Measurements from ENCODE around the gene MYO6.

Gene MYO6

GRCh38 chr6:75766387-75766786 lies 17.3 kb downstream of the MYO6 start:
- DNase-seq (ENCODE audit: low read depth) = no peak

GRCh38 chr6:75770844-75771243 lies 21.8 kb downstream of the MYO6 start:
- DNase-seq (ENCODE audit: low read depth) = no peak

- no peak for DNase-seq (ENCODE audit: low read depth)
Measured at GRCh38 chr6:75775219-75775618, 26.2 kb downstream of the MYO6 start.

DNA sequence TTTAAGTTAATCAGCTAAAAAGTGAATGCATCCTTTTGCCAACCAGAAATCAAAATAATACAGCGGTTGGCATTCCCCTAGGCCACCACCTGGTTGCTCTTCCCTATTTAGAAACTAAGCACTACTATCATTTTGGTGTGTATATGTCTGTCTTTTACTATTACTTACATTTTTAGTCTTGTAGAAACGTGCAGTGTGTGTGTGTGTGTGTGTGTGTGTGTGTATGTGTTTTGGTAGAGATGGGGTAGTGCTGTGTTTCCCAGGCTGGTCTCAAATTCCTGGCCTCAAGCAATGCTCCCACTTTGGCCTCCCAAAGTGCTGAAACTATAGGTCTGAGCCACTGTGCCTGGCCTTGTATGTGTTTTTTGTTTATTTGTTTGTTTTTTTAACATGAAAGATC lies 27.4 kb downstream of the MYO6 start:
- no peak for DNase-seq (ENCODE audit: low read depth)

GRCh38 chr6:75778757-75779156 lies 29.7 kb downstream of the MYO6 start:
- DNase-seq (ENCODE audit: low read depth) = no peak

DNA sequence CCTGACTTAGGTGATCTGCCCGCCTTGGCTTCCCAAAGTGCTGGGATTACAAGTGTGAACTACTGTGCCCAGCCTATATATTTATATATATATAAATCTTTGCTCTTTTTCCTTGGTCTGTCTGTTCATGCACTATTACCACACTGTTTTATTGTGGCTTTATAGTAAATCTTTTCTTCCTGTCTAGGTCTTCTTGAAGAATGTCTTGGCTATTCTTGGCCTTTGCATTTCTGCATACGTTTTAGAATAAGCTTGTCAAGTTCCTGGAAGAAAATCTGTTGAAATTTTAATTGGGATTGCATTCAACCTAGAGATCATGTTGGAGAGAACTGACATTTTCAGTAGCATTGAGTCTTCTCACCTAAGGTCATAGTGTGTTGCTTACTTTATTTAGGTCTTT lies 37.1 kb downstream of the MYO6 start:
- DNase-seq (ENCODE audit: low read depth) = no peak

DNA sequence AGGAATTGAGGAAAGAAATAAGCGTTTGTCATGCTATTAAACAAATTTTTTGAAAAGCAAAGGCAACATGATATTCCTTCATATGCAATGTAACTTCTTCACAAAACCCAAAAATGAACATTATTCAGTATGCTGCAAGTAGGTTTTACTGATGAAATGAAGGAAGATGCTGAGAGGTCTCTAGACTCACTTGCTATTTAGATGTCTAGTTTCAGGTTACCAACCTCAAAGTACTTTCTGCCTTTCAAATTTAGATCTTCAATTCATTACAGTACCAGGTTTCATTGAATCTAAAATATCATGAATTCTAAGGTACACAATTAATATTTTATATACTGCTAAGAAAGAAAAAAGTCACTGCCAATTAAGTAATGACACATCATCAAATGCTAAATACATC lies 39.9 kb downstream of the MYO6 start:
- DNase-seq (ENCODE audit: low read depth) = no peak

DNA sequence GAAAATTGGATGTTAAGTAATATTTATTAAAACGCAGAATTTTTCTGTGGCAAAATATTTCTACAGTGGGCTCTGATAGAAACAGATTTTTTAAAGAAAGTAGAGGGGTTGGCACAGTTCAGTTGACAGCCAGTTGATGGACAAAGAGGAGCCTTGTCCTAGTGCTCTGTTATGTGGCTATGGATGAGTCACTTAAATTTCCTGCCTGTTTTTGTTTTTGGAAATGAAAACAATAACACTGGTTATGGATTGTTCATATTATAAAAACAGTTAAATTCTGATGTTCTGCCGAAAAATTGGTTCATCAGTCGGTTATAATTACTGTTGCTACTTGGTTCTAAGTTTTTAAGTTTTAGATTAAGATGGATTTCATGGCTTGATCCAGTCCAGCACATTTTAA lies 42.8 kb downstream of the MYO6 start:
- no peak for DNase-seq (ENCODE audit: low read depth)

DNA sequence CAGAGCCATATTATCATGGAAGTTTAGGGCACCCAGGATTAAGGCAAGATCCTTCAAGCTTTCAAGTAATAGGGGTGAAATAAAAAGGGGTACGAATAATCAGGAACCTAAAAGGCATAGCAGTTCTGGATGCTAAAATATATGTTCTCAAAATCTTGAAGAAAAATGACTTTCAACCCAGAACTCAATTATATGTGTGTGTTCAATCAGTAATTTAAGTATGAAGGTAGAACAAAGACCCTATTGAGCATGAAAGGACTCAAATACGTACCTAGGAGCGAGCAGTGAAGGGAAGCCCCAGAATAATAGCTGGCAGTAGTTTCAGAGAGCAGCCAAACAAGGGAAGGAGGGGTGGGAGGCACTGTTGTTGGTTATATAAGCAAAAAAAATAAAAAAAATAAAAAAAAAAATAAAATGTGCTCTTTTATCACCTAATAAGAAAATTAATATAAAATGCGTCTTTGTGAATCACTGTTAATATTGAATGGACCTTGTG lies 45.4 kb downstream of the MYO6 start:
- DNase-seq (ENCODE audit: low read depth) = no peak

- no peak for DNase-seq (ENCODE audit: low read depth)
Measured at GRCh38 chr6:75794954-75795739, 46.1 kb downstream of the MYO6 start.

DNA sequence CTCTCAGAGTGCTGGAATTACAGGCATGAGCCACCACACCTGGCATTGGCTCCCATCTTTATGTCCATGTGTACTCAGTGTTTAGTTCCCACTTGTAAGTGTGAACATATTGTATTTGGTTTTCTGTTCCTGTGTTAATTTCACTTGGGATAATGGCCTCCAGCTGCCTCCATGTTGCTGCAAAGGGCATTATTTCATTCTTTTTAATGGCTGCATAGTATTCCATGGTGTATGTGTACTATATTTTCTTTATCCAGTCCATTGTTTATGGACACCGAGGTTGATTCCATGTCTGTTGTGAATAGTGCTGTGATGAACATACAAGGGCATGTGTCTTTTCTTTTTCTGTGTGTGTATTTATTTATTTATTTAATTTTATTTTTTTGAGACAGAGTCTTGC lies 47.7 kb downstream of the MYO6 start:
- no peak for DNase-seq (ENCODE audit: low read depth)

DNA sequence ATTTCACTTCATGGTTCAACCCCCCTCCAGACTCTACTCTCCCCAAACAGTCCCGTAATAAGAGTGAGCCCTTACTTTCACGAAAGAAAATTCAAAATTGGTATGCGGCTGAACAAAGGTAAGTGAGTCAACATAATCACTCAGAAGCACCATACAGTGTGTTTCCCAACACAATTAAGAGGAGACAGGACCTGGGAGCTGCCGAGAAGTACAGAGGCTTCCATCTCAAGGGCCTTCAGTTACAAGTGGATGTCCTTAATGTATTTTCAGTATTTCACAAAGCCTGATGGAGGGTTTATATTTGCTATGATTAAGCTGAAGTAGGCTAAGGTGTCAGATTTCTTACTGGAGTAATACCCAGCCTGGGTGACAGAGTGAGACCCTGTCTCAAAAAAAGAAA lies 51.1 kb downstream of the MYO6 start:
- no peak for DNase-seq (ENCODE audit: low read depth)

DNA sequence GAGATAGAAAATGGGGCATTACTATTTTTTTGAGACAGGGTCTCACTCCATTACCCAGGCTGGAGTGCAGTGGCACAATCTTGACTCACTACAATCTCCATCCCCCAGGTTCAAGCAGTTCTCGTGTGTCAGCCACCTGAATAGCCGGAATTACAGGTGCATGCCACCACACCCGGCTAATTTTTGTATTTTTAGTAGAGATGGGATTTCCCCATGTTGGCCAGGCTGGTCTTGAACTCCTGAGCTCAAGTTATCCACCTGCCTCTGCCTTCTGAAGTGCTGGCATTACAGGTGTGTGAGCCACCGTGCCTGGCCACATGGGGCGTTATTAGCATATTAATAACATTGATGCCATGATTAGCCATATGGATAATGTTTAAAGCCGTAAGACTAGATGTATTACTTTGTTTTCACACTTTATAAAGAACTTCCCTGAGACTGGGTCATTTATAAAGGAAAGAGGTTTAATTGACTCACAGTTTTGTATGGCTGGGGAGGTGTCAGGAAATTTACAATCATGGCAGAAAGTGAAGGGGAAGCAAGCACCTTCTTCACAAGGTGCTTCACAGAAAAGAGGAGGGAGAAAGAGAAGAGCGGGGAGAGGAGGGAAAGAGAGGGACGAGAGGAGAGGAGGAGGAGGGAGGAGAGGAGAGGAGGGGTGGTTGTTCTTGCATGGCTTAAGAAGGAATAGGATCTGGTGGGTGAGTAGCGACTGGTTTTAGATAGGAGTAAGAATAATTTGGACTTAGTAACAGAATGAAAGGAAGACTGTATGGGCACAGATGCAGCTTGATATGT lies 51.9 kb downstream of the MYO6 start:
- no peak for DNase-seq (ENCODE audit: low read depth)

DNA sequence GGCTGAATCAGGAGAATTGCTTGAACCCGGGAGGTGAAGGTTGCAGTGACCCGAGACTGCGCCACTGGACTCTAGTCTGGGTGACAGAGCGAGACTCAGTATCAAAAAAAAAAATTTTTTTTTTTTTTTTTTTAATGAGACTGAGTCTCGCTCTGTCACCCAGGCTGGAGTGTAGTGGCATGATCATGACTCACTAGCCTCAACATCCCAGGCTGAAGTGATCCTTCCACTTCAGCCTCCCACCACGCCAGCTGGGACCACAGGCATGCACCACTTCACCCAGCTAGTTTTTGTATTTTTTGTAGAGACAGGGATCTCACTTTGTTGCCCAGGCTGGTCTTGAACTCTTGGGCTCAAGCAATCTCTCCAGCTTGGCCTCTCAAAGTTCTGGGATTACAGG lies 53.3 kb downstream of the MYO6 start:
- DNase-seq (ENCODE audit: low read depth) = no peak

GRCh38 chr6:75808507-75808906 lies 59.5 kb downstream of the MYO6 start:
- DNase-seq (ENCODE audit: low read depth) = no peak

- DNase-seq (ENCODE audit: low read depth) = no peak
Measured at GRCh38 chr6:75812560-75812959, 63.5 kb downstream of the MYO6 start.

- DNase-seq (ENCODE audit: low read depth) = no peak
Measured at GRCh38 chr6:75813476-75814250, 64.6 kb downstream of the MYO6 start.

DNA sequence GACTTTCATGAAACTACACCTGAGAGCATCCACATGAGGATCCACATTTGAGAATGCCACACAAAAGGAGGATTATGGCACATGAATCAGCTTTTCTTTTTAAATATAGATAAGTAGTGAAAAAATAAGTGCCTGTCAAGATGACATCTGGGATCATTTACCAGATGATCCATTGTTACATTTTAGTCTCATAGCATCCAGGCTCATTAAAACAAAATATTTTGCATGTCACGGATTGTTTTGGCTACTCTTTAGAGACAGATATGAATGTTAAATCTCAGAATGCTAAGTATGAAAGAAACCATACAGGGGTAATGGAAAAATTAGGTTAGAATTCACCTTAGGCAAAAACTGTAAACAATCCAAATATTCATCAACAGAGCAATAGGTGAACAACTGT lies 66.7 kb downstream of the MYO6 start:
- DNase-seq (ENCODE audit: low read depth) = no peak

GRCh38 chr6:75818098-75818855 lies 69.2 kb downstream of the MYO6 start:
- peak; percentile 12 for DNase-seq (ENCODE audit: low read depth)

DNA sequence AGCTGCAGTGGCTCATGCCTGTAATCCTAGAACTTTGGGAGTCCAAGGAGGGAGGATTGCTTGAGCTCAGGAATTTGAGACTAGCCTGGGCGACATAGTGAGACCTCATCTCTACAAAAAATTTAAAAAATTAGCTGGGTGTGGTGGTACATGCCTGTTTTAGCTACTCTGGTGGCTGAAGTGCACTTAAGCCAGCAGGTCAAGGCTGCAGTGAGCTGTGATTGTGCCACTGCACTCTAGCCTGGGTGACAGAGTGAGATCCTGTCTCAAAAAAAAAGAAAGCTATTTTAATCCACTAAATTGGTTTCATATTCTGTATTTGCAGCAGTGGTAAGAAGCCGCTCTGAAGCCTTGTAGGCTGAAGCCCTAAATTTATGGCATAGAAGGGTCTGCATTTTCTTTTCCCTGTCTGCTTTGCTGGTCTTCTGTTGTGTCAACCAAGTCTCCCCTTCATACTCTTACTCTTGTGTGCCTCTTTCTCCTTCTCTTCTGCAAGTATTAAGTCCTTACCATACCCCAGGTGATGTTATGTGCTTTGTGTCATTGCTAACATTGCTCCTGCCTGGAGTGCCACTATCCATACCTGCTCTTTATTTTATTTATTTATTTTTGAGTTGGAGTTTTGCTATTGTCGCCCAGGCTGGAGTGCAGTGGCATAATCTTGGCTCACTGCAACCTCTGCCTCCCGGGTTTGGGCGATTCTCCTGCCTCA lies 70.9 kb downstream of the MYO6 start:
- no peak for DNase-seq (ENCODE audit: low read depth)

- no peak for DNase-seq (ENCODE audit: low read depth)
Measured at GRCh38 chr6:75824160-75824559, 75.1 kb downstream of the MYO6 start.

All from fibroblast of the conjunctiva (primary cell).